Activated gamma-delta T cell treated with anti-CD3 and anti-CD28 coated beads, Interleukin-2, amount 50 U/mL, for 16 hours (primary cell): ENCODE measurements around the gene GPR39.

Experiments
- DNase-seq: peaks from one replicate; pipeline ENCODE4 v3.0.0-alpha.2; 2020; ENCODE audit warnings: low read depth

GPR39 gene

GRCh38 chr2:132567682-132568081, 151.1 kb downstream of the GPR39 start:
- DNase-seq = no peak

GRCh38 chr2:132568656-132569055, 152.1 kb downstream of the GPR39 start:
- DNase-seq = no peak

- DNase-seq = no peak
Measured at GRCh38 chr2:132573444-132574007, 156.9 kb downstream of the GPR39 start.

GRCh38 chr2:132577686-132578085, 161.1 kb downstream of the GPR39 start:
- no peak for DNase-seq

- no peak for DNase-seq
Measured at GRCh38 chr2:132581591-132581990, 165.0 kb downstream of the GPR39 start.

- no peak for DNase-seq
Measured at GRCh38 chr2:132581991-132582738, 165.6 kb downstream of the GPR39 start.

- no peak for DNase-seq
Measured at GRCh38 chr2:132583666-132584360, 167.2 kb downstream of the GPR39 start.

- no peak for DNase-seq
Measured at GRCh38 chr2:132584976-132585817, 168.6 kb downstream of the GPR39 start.

GRCh38 chr2:132586101-132586511, 169.5 kb downstream of the GPR39 start:
- DNase-seq = no peak

- no peak for DNase-seq
Measured at GRCh38 chr2:132586835-132587234, 170.2 kb downstream of the GPR39 start.

GRCh38 chr2:132588576-132588975, 172.0 kb downstream of the GPR39 start:
- DNase-seq = no peak

GRCh38 chr2:132589111-132589830, 172.7 kb downstream of the GPR39 start:
- no peak for DNase-seq

GRCh38 chr2:132589966-132590365, 173.4 kb downstream of the GPR39 start:
- DNase-seq = no peak

GRCh38 chr2:132593171-132593570, 176.6 kb downstream of the GPR39 start:
- DNase-seq = no peak

GRCh38 chr2:132595186-132595585, 178.6 kb downstream of the GPR39 start:
- no peak for DNase-seq

- no peak for DNase-seq
Measured at GRCh38 chr2:132595693-132596092, 179.1 kb downstream of the GPR39 start.

GRCh38 chr2:132597166-132597565, 180.6 kb downstream of the GPR39 start:
- DNase-seq = no peak

GRCh38 chr2:132597831-132598230, 181.2 kb downstream of the GPR39 start:
- DNase-seq = no peak

GRCh38 chr2:132598536-132598935, 181.9 kb downstream of the GPR39 start:
- no peak for DNase-seq

GRCh38 chr2:132599556-132599955, 183.0 kb downstream of the GPR39 start:
- no peak for DNase-seq

- DNase-seq = no peak
Measured at GRCh38 chr2:132604561-132604960, 188.0 kb downstream of the GPR39 start.
